SK-N-SH (cell line): ENCODE measurements around the gene BICD2. TPM values are rescaled to one million over a fixed set of nuclear protein-coding genes. Genes with fewer than 3 reads are reported as not detected.

Source experiments
- CTCF ChIA-PET: fragments of 300-600, 350-600 bp; formaldehyde crosslinking; extraction: SDS; loops from one replicate; lab custom pipeline; 2021; lab: Yijun Ruan, JAX
- POLR2A ChIA-PET: fragments of 350-600 bp; sonication (Branson Sonifier 250); formaldehyde crosslinking; extraction: SDS; loops from one replicate; lab custom pipeline; 2020; ENCODE audit warnings: antibody characterized with exemption, inconsistent platforms; lab: Yijun Ruan, JAX
- DNase-seq: peaks from one replicate; pipeline ENCODE4 v3.0.0; 2012
- H2AFZ ChIP-seq: fragments of 200-600 bp; sonication (generic); 2 replicates; pipeline ENCODE4 v1.8.1; 2016; ENCODE audit warnings: antibody characterized with exemption, mild to moderate bottlenecking, low read depth
- H3F3A ChIP-seq: fragments of 200-600 bp; sonication (generic); replicated peaks from 2 replicates; pipeline ENCODE3; 2016; ENCODE audit warnings: antibody characterized with exemption, mild to moderate bottlenecking; ENCODE audit not compliant: insufficient read depth
- H3K27ac ChIP-seq, 2 experiments: fragments of 200-500 bp in 1 of 2; fragments of 200-600 bp in 1 of 2; sonication (Bioruptor generic) in 1 of 2; sonication (generic), shearing (Covaris generic) in 1 of 2; 2 replicates each; pipeline versions ENCODE4 v1.5.1 to v1.6.1; 2014 to 2016; ENCODE audit warnings: low read depth in 2 of 2, inconsistent platforms in 1 of 2, low read length in 1 of 2, mild to moderate bottlenecking in 1 of 2, mixed read lengths in 1 of 2
- H3K27me3 ChIP-seq: fragments of 200-600 bp; sonication (generic), shearing (Covaris generic); 2 replicates; pipeline ENCODE4 v1.6.1; 2016; ENCODE audit warnings: mixed run types; ENCODE audit not compliant: insufficient read depth
- H3K36me3 ChIP-seq, 2 experiments: fragments of 200-500 bp in 1 of 2; fragments of 200-600 bp in 1 of 2; sonication (Bioruptor generic) in 1 of 2; sonication (generic) in 1 of 2; replicated peaks in 1 of 2; 2 replicates each; pipeline versions ENCODE3 to v1.5.1; 2014 to 2016; ENCODE audit warnings: low read length in 1 of 2, mild to moderate bottlenecking in 1 of 2; ENCODE audit not compliant: insufficient read depth in 2 of 2, control insufficient read depth in 1 of 2
- H3K4me1 ChIP-seq, 2 experiments: fragments of 200-500 bp in 1 of 2; fragments of 200-600 bp in 1 of 2; sonication (Bioruptor generic) in 1 of 2; sonication (generic), shearing (Covaris generic) in 1 of 2; 2 replicates each; pipeline versions ENCODE4 v1.5.1 to v1.6.1; 2014 to 2016; ENCODE audit warnings: low read depth in 1 of 2, low read length in 1 of 2, mixed run types in 1 of 2; ENCODE audit not compliant: insufficient read depth in 2 of 2, control insufficient read depth in 1 of 2
- H3K4me2 ChIP-seq: fragments of 200-600 bp; sonication (generic), shearing (Covaris generic); 2 replicates; pipeline ENCODE4 v1.6.1; 2017; ENCODE audit warnings: mixed run types
- H3K4me3 ChIP-seq, 2 experiments: fragments of 200-500 bp in 1 of 2; fragments of 200-600 bp in 1 of 2; sonication (Bioruptor generic) in 1 of 2; sonication (generic), shearing (Covaris generic) in 1 of 2; 2 replicates each; pipeline versions ENCODE4 v1.5.1 to v1.8.1; 2014 to 2016; ENCODE audit warnings: low read depth in 2 of 2, inconsistent platforms in 1 of 2, low read length in 1 of 2, mild to moderate bottlenecking in 1 of 2, mixed read lengths in 1 of 2, moderate library complexity in 1 of 2
- H3K79me2 ChIP-seq: fragments of 200-600 bp; sonication (generic); 2 replicates; pipeline ENCODE4 v1.8.1; 2017; ENCODE audit warnings: mild to moderate bottlenecking; ENCODE audit not compliant: insufficient read depth
- H3K9ac ChIP-seq: fragments of 200-600 bp; sonication (generic); 2 replicates; pipeline ENCODE4 v1.6.1; 2017; ENCODE audit warnings: mixed run types
- H3K9me2 ChIP-seq: fragments of 200-600 bp; sonication (generic); 2 replicates; pipeline ENCODE4 v1.6.1; 2017; ENCODE audit warnings: mixed run types
- H3K9me3 ChIP-seq: fragments of 200-600 bp; sonication (generic); 2 replicates; pipeline ENCODE4 v1.6.1; 2017; ENCODE audit warnings: mixed run types, mild to moderate bottlenecking, moderate library complexity
- H4K20me1 ChIP-seq: fragments of 200-600 bp; sonication (generic); 2 replicates; pipeline ENCODE4 v1.6.1; 2017; ENCODE audit warnings: mild to moderate bottlenecking, mixed run types; ENCODE audit not compliant: insufficient read depth
- CHD2 ChIP-seq: fragments of 150-350 bp; IDR thresholded peaks from 2 replicates; pipeline ENCODE4 v1.6.1; 2018; ENCODE audit warnings: low read length; ENCODE audit not compliant: partially characterized antibody
- ELF1 ChIP-seq: IDR thresholded peaks from 2 replicates; pipeline ENCODE4 v1.4.0; 2012
- EP300 ChIP-seq, 2 experiments: IDR thresholded peaks; 2 replicates each; pipeline versions ENCODE4 v1.4.0 to v1.6.1; 2012; ENCODE audit warnings: borderline replicate concordance in 1 of 2, low read depth in 1 of 2, low read length in 1 of 2
- EZH2phosphoT487 ChIP-seq: fragments of 200-600 bp; sonication (generic); IDR thresholded peaks from 2 replicates; pipeline ENCODE4 v1.6.1; 2017; ENCODE audit warnings: low read depth, mixed run types, mild to moderate bottlenecking, antibody characterized with exemption, moderate library complexity, borderline replicate concordance
- FOSL2 ChIP-seq: IDR thresholded peaks from 2 replicates; pipeline ENCODE4 v1.4.0; 2012; ENCODE audit warnings: low read depth, mild to moderate bottlenecking, moderate library complexity, borderline replicate concordance
- FOXJ3 ChIP-seq: sonication (generic); formaldehyde crosslinking; IDR thresholded peaks from 2 replicates; pipeline ENCODE4 v1.5.1; 2020; ENCODE audit warnings: mild to moderate bottlenecking, missing genetic modification reagents
- FOXM1 ChIP-seq: IDR thresholded peaks from 2 replicates; pipeline ENCODE4 v1.4.0; 2012; ENCODE audit warnings: low read depth, mild to moderate bottlenecking
- GABPA ChIP-seq: IDR thresholded peaks from 2 replicates; pipeline ENCODE4 v1.4.0; 2012; ENCODE audit warnings: low read depth, mild to moderate bottlenecking
- GATA2 ChIP-seq: sonication (generic); formaldehyde crosslinking; IDR thresholded peaks from 2 replicates; pipeline ENCODE4 v1.5.0; 2020; ENCODE audit warnings: mild to moderate bottlenecking, missing genetic modification reagents
- MEF2A ChIP-seq: IDR thresholded peaks from 2 replicates; pipeline ENCODE4 v1.4.0; 2012; ENCODE audit warnings: low read depth, borderline replicate concordance
- MXI1 ChIP-seq: IDR thresholded peaks from 2 replicates; pipeline ENCODE4 v1.6.1; 2012; ENCODE audit warnings: mild to moderate bottlenecking, low read depth, low read length, improper control_type of control experiment
- NFIC ChIP-seq: IDR thresholded peaks from 2 replicates; pipeline ENCODE4 v1.4.0; 2012; ENCODE audit warnings: borderline replicate concordance
- POLR2AphosphoS5 ChIP-seq: IDR thresholded peaks from 2 replicates; pipeline ENCODE4 v1.6.1; 2012; ENCODE audit warnings: low read depth, low read length
- RAD21 ChIP-seq: IDR thresholded peaks from 2 replicates; pipeline ENCODE4 v1.6.1; 2012; ENCODE audit warnings: mild to moderate bottlenecking, low read length
- RCOR1 ChIP-seq: fragments of 150-350 bp; IDR thresholded peaks from 2 replicates; pipeline ENCODE4 v1.6.1; 2017; ENCODE audit warnings: antibody characterized with exemption, low read length
- REST ChIP-seq: IDR thresholded peaks from 2 replicates; pipeline ENCODE4 v1.6.1; 2012; ENCODE audit warnings: mild to moderate bottlenecking, low read depth, low read length, moderate library complexity
- RXRA ChIP-seq: IDR thresholded peaks from 2 replicates; pipeline ENCODE4 v1.4.0; 2012; ENCODE audit warnings: low read depth, mild to moderate bottlenecking, borderline replicate concordance
- SIN3A ChIP-seq: IDR thresholded peaks from 2 replicates; pipeline ENCODE4 v1.6.1; 2012; ENCODE audit warnings: low read depth, mild to moderate bottlenecking, low read length, moderate library complexity, borderline replicate concordance
- TCF12 ChIP-seq: IDR thresholded peaks from 2 replicates; pipeline ENCODE4 v1.4.0; 2012
- TEAD4 ChIP-seq: IDR thresholded peaks from 2 replicates; pipeline ENCODE4 v1.4.0; 2012; ENCODE audit warnings: mild to moderate bottlenecking, borderline replicate concordance; ENCODE audit not compliant: insufficient read depth
- USF1 ChIP-seq: IDR thresholded peaks from 2 replicates; pipeline ENCODE4 v1.4.0; 2012; ENCODE audit warnings: low read depth, borderline replicate concordance
- USF2 ChIP-seq: fragments of 150-350 bp; IDR thresholded peaks from 2 replicates; pipeline ENCODE4 v1.6.1; 2017; ENCODE audit warnings: antibody characterized with exemption, low read length, low read depth, borderline replicate concordance
- YY1 ChIP-seq: IDR thresholded peaks from 2 replicates; pipeline ENCODE4 v1.4.0; 2012; ENCODE audit warnings: low read depth, mild to moderate bottlenecking
- WGBS: methylation state at CpG from one replicate; pipeline ENCODE4 v1.1.6; 2017; ENCODE audit warnings: low lambda C conversion rate; 5-methylcytosine and 5-hydroxymethylcytosine counted together
- polyA plus RNA-seq, 3 experiments: library from polyadenylated mRNA; depleted of rRNA; stranded (reverse); fragments of >200 nt; gene quantifications; 2 replicates each; pipeline ENCODE4 v1.2.3, GENCODE V29; 2012

The BICD2 gene
- polyA plus RNA-seq, 1 of the 3 experiments (the other 2 are of a cell fraction) = 19.6 TPM

GRCh38 chr9:92771309-92771708 is 6.7 kb upstream of the BICD2 start:
- no peak overlapping the region for H3K9ac ChIP-seq
- H2AFZ ChIP-seq = no peak overlapping the region
- no peaks in the 10 kb centered on the region for H3K36me3 ChIP-seq
- WGBS = 92% methylated on average over 5 of the region's 5 CpGs
- H3K4me3 ChIP-seq = no peak overlapping the region
- H3K4me1 ChIP-seq = peaks cover 0 to 3% of the 10 kb centered on the region in 2 experiments; a peak in 2 of 4 replicates
- TF ChIP-seq GABPA (no peak), REST (no peak), NFIC (no peak), TCF12 (no peak), RAD21 (no peak), EZH2phosphoT487 (no peak), CHD2 (no peak), RXRA (no peak)
- no peaks in the 10 kb centered on the region for H3K9me3 ChIP-seq
- no peaks in the 10 kb centered on the region for H3F3A ChIP-seq
- H3K79me2 ChIP-seq = no peaks in the 10 kb centered on the region
- H3K4me2 ChIP-seq = no peak overlapping the region
- H3K27me3 ChIP-seq = no peaks in the 10 kb centered on the region
- CTCF ChIA-PET = interaction anchor here (2.7 kb wide), 1 partner anchor 20 kb away, joined by 8 read pairs; no protein-coding TSS in a partner anchor
- DNase-seq = no peak
- H4K20me1 ChIP-seq = no peaks in the 10 kb centered on the region
- H3K9me2 ChIP-seq = no peaks in the 10 kb centered on the region
- POLR2A ChIA-PET = no interaction called here
- no peak overlapping the region for H3K27ac ChIP-seq

GRCh38 chr9:92770360-92770995 is 5.8 kb upstream of the BICD2 start:
- no peaks in the 10 kb centered on the region for H3K27me3 ChIP-seq
- H3F3A ChIP-seq = peaks cover 6% of the 10 kb centered on the region
- no peaks in the 10 kb centered on the region for H4K20me1 ChIP-seq
- TF ChIP-seq YY1 = no peak
- no peak for TF ChIP-seq SIN3A
- TF ChIP-seq USF2 = no peak
- no peak for TF ChIP-seq EP300 (IDR thresholded peaks at IDR 0.05; ENCODE audit: borderline replicate concordance in 1 of 2, low read depth in 1 of 2, low read length in 1 of 2)
- no peak for TF ChIP-seq MXI1
- TF ChIP-seq TEAD4 = no peak
- no peak for TF ChIP-seq FOSL2
- no peak for TF ChIP-seq RXRA
- TF ChIP-seq POLR2AphosphoS5 = no peak
- no peak for TF ChIP-seq ELF1
- TF ChIP-seq FOXM1 = no peak
- no peak for TF ChIP-seq MEF2A
- no peak for TF ChIP-seq FOXJ3
- no peak for TF ChIP-seq USF1
- TF ChIP-seq GATA2 (CRISPR knock-in tag) = no peak
- no peak for TF ChIP-seq RCOR1
- H3K9me2 ChIP-seq = no peaks in the 10 kb centered on the region
- no peak for DNase-seq
- no peaks in the 10 kb centered on the region for H3K79me2 ChIP-seq
- POLR2A ChIA-PET = no interaction called here
- H3K9ac ChIP-seq = no peak overlapping the region
- 86% methylated on average over 6 of the region's 7 CpGs for WGBS
- no peak overlapping the region for H3K27ac ChIP-seq
- H3K4me3 ChIP-seq = no peak overlapping the region
- CTCF ChIA-PET = interaction anchor here (2.7 kb wide), 1 partner anchor 21 kb away, joined by 8 read pairs; no protein-coding TSS in a partner anchor
- H3K4me2 ChIP-seq = no peak overlapping the region
- peaks cover 3 to 7% of the 10 kb centered on the region in 2 experiments; a peak in 2 of 4 replicates for H3K4me1 ChIP-seq
- no peak overlapping the region for H2AFZ ChIP-seq
- H3K9me3 ChIP-seq = no peaks in the 10 kb centered on the region
- H3K36me3 ChIP-seq = no peaks in the 10 kb centered on the region
